ENCODE measurements around the gene SLC35F1.

- TF ChIP-seq POLR2A (IDR thresholded peaks at IDR 0.05; ENCODE audit: low read depth, low read length) = no peak
- TF ChIP-seq POLR2AphosphoS5 (IDR thresholded peaks at IDR 0.05; ENCODE audit: low read depth, low read length) = no peak
- TF ChIP-seq TAF1 (IDR thresholded peaks at IDR 0.05; ENCODE audit: low read depth, low read length) = no peak
Measured at GRCh38 chr6:118263921-118264486, 356.9 kb downstream of the SLC35F1 start.

Data from GM12891 (cell line).